GM12878 (cell line): ENCODE measurements around the gene PHKB. TPM values are rescaled to one million over a fixed set of nuclear protein-coding genes. Genes with fewer than 3 reads are reported as not detected.

Experiments
- ATAC-seq: fragments of 200-7000 bp; cut with Tn5 transposase; 3 replicates; pipeline ENCODE4 v1.9.1; 2020; ENCODE audit warnings: mild to moderate bottlenecking, moderate library complexity
- BruUV-seq: library from RNA; stranded (reverse); fragments of 400-500 nt; replicated peaks from 2 replicates; lab custom pipeline; 2021; lab: Mats Ljungman, UMichigan
- CTCF ChIA-PET: fragments of 300-600 bp; sonication (Branson Sonifier 250); formaldehyde crosslinking; extraction: SDS; loops from one replicate; lab custom pipeline; 2021; ENCODE audit warnings: inconsistent platforms; lab: Yijun Ruan, JAX
- POLR2A ChIA-PET: fragments of 350-600 bp; formaldehyde crosslinking; extraction: SDS; loops from one replicate; lab custom pipeline; 2021; ENCODE audit warnings: inconsistent platforms; lab: Charles Lee
- RAD21 ChIA-PET: fragments of 300-600 bp; sonication (Branson Sonifier 250); formaldehyde crosslinking; loops from one replicate; lab custom pipeline; 2023; ENCODE audit warnings: antibody characterized with exemption; ENCODE audit not compliant: unreplicated experiment; lab: Charles Lee
- SMC1A ChIA-PET: fragments of 300-600 bp; sonication (Branson Sonifier 250); formaldehyde crosslinking; loops from one replicate; lab custom pipeline; 2023; ENCODE audit not compliant: unreplicated experiment, uncharacterized antibody; lab: Charles Lee
- DNase-seq: peaks from one replicate; pipeline ENCODE4 v3.0.0-alpha.2; 2011; ENCODE audit warnings: low read depth, low spot score
- FAIRE-seq: peaks from 3 replicates; lab custom pipeline; 2011; peaks lifted over from hg19 to GRCh38; lab: Jason Lieb, UNC
- H2AFZ ChIP-seq: 2 replicates; pipeline ENCODE4 v1.6.0; 2011; ENCODE audit warnings: low read depth, low read length, control low read depth; ENCODE audit not compliant: control insufficient read depth
- H3K27ac ChIP-seq: 2 replicates; pipeline ENCODE4 v1.5.1; 2011; ENCODE audit warnings: control low read depth; ENCODE audit not compliant: control insufficient read depth, insufficient read depth
- H3K27me3 ChIP-seq, 2 experiments: replicated peaks in 1 of 2; 2 replicates each; pipeline versions ENCODE4 v1.6.0 to v1.6.1; 2011; ENCODE audit warnings: low read length in 1 of 2; ENCODE audit not compliant: control insufficient read depth in 2 of 2, insufficient read depth in 2 of 2
- H3K36me3 ChIP-seq, 2 experiments: 2 replicates each; pipeline ENCODE4 v1.5.1; 2011; ENCODE audit warnings: low read length in 1 of 2; ENCODE audit not compliant: control insufficient read depth in 2 of 2, insufficient read depth in 2 of 2
- H3K4me1 ChIP-seq: 2 replicates; pipeline ENCODE4 v1.6.1; 2011; ENCODE audit warnings: mild to moderate bottlenecking, low read length, moderate library complexity, mixed read lengths; ENCODE audit not compliant: control insufficient read depth, insufficient read depth
- H3K4me2 ChIP-seq: 2 replicates; pipeline ENCODE4 v1.6.0; 2011; ENCODE audit warnings: control low read depth; ENCODE audit not compliant: control insufficient read depth, insufficient read depth
- H3K4me3 ChIP-seq: fragments of 200-600 bp; sonication (generic); 2 replicates; pipeline ENCODE4 v1.5.1; 2016
- H3K79me2 ChIP-seq: 2 replicates; pipeline ENCODE4 v1.6.0; 2011; ENCODE audit warnings: low read length; ENCODE audit not compliant: control insufficient read depth, insufficient read depth
- H3K9ac ChIP-seq: 2 replicates; pipeline ENCODE4 v1.8.0; 2011; ENCODE audit warnings: low read length, control low read depth, mixed read lengths; ENCODE audit not compliant: control insufficient read depth, insufficient read depth
- H3K9me3 ChIP-seq: replicated peaks from 3 replicates; pipeline ENCODE4 v1.5.1; 2011; ENCODE audit warnings: mild to moderate bottlenecking, low read length; ENCODE audit not compliant: control insufficient read depth, insufficient read depth
- H4K20me1 ChIP-seq: 2 replicates; pipeline ENCODE4 v1.6.0; 2011; ENCODE audit not compliant: control insufficient read depth, insufficient read depth
- EZH2 ChIP-seq: IDR thresholded peaks from 2 replicates; pipeline ENCODE4 v1.6.1; 2012; ENCODE audit warnings: low read depth, mild to moderate bottlenecking, control low read depth, inconsistent platforms, low read length, borderline replicate concordance; ENCODE audit not compliant: control insufficient read depth
- IKZF1 ChIP-seq: fragments of 450-650 bp; conservative IDR thresholded peaks from 2 replicates; pipeline ENCODE4 v1.6.1; 2017; ENCODE audit warnings: antibody characterized with exemption, mild to moderate bottlenecking
- MLLT1 ChIP-seq: fragments of 450-650 bp; IDR thresholded peaks from 2 replicates; pipeline ENCODE4 v1.6.1; 2016; ENCODE audit warnings: mild to moderate bottlenecking
- PRDM15 ChIP-seq: fragments of 450-650 bp; formaldehyde crosslinking; IDR thresholded peaks from 2 replicates; pipeline ENCODE4 v1.4.0; 2020; ENCODE audit warnings: mild to moderate bottlenecking, moderate library complexity
- RAD21 ChIP-seq: IDR thresholded peaks from 2 replicates; pipeline ENCODE4 v1.6.1; 2011; ENCODE audit warnings: mild to moderate bottlenecking, low read depth, low read length, moderate library complexity; ENCODE audit not compliant: insufficient read depth
- SKIL ChIP-seq: fragments of 450-650 bp; IDR thresholded peaks from 2 replicates; pipeline ENCODE4 v1.6.1; 2017; ENCODE audit warnings: mild to moderate bottlenecking, low read depth, inconsistent platforms; ENCODE audit not compliant: poor library complexity, severe bottlenecking
- WRNIP1 ChIP-seq: IDR thresholded peaks from 2 replicates; pipeline ENCODE4 v1.6.1; 2011; ENCODE audit warnings: low read depth, low read length, improper control_type of control experiment, borderline replicate concordance
- WGBS: methylation state at CpG from one replicate; pipeline ENCODE4 v1.1.6; 2016; ENCODE audit warnings: low lambda C conversion rate; ENCODE audit not compliant: insufficient replicate concordance, insufficient coverage; ENCODE audit errors: missing lambda C conversion rate; 5-methylcytosine and 5-hydroxymethylcytosine counted together
- in situ Hi-C: fragments of 300-500 bp; cut with MboI; formaldehyde crosslinking; loops from 9 replicates; pipeline ENCODE4 v1.14.3; 2018; ENCODE audit warnings: mixed read lengths
- intact Hi-C: fragments of 100-400 bp; cut with micrococcal nuclease; formaldehyde crosslinking; loops from one replicate; pipeline ENCODE4 v1.14.2; 2022; ENCODE audit not compliant: unreplicated experiment
- polyA plus RNA-seq, 11 experiments: library from polyadenylated mRNA; depleted of rRNA in 4 of 11; unstranded in 6 of 11; stranded (reverse) in 5 of 11; fragments of >200 nt; fragmentation: Nextera tagmentation in 4 of 11; fragmentation: Illumina TruSeq in 1 of 11; extraction: Ambion mirVana in 4 of 11; extraction: Trizol in 1 of 11; gene quantifications; 1 replicate in 1 of 11; 2 replicates in 10 of 11; pipeline versions ENCODE4 v1.2.1 to v1.2.3, GENCODE V29; 2011 to 2016; ENCODE audit warnings: inconsistent platforms in 2 of 11, missing spikeins in 2 of 11, low read depth in 1 of 11
- total RNA-seq, 4 experiments: library from RNA; depleted of rRNA in 3 of 4; stranded (reverse); fragments of >200 nt in 3 of 4; fragmentation: Illumina TruSeq in 1 of 4; extraction: Trizol in 1 of 4; gene quantifications; 2 replicates each; pipeline versions ENCODE4 v1.2.1 to v1.2.3, GENCODE V29; 2013 to 2021

The PHKB gene
- total and polyA plus RNA-seq, 10 of the 15 experiments (the other 5 are each of a cell fraction or from before 2014, with no cell fraction given) = 14.2 to 65.6 (median 37.0) TPM

GRCh38 chr16:47461598-47462266, 601 bp downstream of the PHKB start (continued):
- TF ChIP-seq PRDM15 (CRISPR knock-in tag) = no peak
- TF ChIP-seq EZH2 = no peak
- TF ChIP-seq RAD21 = 0 out of 2 replicates have a peak, but pooled peaks have one; percentile 25
- TF ChIP-seq, all 136 proteins: peak for 9

- no peaks in the 10 kb centered on the region for H4K20me1 ChIP-seq
- no peaks in the 10 kb centered on the region for H3K27me3 ChIP-seq
- no TSS peak for BruUV-seq
- ATAC-seq = no peak
- peak overlapping the region; percentile 64 for H3K27ac ChIP-seq
- H3K9ac ChIP-seq = peak overlapping the region; percentile 4; the same call in 1 of the 2 replicates
- RAD21 ChIA-PET = interaction anchor here (1.0 to 19.6 kb wide), 6 partner anchors 11 to 110 kb away, joined by 3 to 238 read pairs (median 18); no protein-coding TSS in a partner anchor
- intact Hi-C loops = loop anchor here (5.0 to 10.0 kb wide), 3 partner anchors 121 to 322 kb away; partner anchors contain the start of gene NETO2
- DNase-seq = no peak
- H2AFZ ChIP-seq = peak overlapping the region; percentile 12; the same call in 1 of the 2 replicates
- POLR2A ChIA-PET = interaction anchor here (0.6 to 5.6 kb wide), 5 partner anchors 10 to 456 kb away, joined by 5 to 38 read pairs (median 14); no protein-coding TSS in a partner anchor
- H3K9me3 ChIP-seq = no peaks in the 10 kb centered on the region
- FAIRE-seq = no peak
- peaks cover 80% of the 10 kb centered on the region for H3K79me2 ChIP-seq
- CTCF ChIA-PET = interaction anchor here (1.4 to 7.9 kb wide), 5 partner anchors 12 to 29 kb away, joined by 3 to 60 read pairs (median 9); no protein-coding TSS in a partner anchor
- peak overlapping the region; percentile 78 for H3K4me2 ChIP-seq
- 45% methylated on average over 11 of the region's 11 CpGs for WGBS
- TF ChIP-seq MLLT1 (peak; percentile 79), IKZF1 (peak; percentile 26; the same call in 1 of the 2 replicates), WRNIP1 (no peak), SKIL (no peak)
- H3K36me3 ChIP-seq = peaks cover 0 to 7% of the 10 kb centered on the region in 2 experiments; a peak in 2 of 4 replicates
- H3K4me1 ChIP-seq = peaks cover 10% of the 10 kb centered on the region
- H3K4me3 ChIP-seq = peak overlapping the region; percentile 85; the same call in 1 of the 2 replicates
- SMC1A ChIA-PET = interaction anchor here (0.7 to 14.7 kb wide), 12 partner anchors 9 to 318 kb away, joined by 3 to 254 read pairs (median 4); no protein-coding TSS in a partner anchor
- in situ Hi-C loops = no loop called here
Measured at GRCh38 chr16:47463771-47464624, 2.9 kb downstream of the PHKB start.
